ENCODE results near the gene DYNC1LI2.
"Not testable (repeated sequence)": the region's sequence is repeated elsewhere in the genome, so short reads cannot be mapped to it uniquely, and the experiment has no call there.

The DYNC1LI2 gene

GRCh38 chr16:66751303-66751991 is at the start of gene DYNC1LI2:
Gene DYNC1LI2, minus strand, starts transcription at chr16:66751609. Its CDS starts 18 bp downstream, at chr16:66751591.
- peak; percentile 24 for DNase-seq

DNA sequence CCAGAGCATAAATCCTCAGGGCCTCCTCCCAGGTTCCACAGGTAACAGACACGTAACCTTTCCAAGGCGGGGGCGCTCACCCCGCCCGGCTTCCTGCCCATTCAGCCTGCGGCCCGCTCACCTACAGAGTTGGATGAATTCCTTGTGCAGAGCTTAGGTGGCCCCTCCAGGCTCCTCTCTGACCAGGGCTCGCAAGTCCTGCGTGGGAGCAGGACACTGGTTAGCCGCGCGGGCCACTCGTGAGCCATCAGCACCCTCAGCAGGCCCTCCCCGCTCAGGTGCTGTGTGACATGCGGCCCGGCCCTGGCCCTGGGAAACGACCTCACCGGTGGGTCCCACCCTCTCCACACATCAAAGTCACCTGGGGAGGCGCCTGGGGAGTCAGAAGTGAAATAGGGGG is 49.4 kb upstream of the DYNC1LI2 start:
- DNase-seq = no peak

DNA sequence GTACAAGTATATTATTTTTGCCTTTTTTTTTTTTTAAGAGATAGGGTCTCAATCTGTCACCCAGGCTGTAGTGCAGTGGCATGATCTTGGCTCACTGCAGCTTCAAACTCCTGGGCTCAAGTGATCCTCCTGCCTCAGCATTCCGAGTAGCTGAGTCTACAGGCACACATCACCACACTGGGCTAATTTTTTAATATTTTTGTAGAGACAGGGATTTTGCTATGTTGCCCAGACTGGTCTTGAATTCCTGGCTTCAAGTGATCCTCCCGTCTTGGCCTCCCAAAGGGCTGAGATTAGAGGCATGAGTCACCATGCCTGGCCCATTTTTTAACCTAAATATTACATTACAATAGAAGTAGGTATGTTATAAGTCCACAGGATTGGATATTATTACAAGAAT is 46.8 kb upstream of the DYNC1LI2 start:
- DNase-seq = no peak

DNA sequence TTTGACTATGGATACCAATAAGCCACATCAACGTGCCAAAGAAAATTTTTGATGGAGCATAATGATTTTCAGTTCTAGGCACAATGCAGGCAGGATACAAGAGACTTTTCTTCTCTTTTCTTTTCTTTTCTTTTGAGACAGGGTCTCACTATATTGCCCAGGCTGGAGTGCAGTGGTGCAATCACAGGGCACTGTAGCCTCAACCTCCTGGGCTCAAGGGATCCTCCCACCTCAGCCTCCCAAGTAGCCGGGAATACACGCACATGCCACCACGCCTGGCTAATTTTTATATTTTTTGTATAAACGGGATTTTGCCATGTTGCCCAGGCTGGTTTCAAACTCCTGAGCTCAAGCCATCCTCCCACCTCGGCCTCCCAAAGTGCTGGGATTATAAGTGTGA is 42.6 kb upstream of the DYNC1LI2 start:
- DNase-seq = not testable (repeated sequence)

- no peak for DNase-seq
Measured at GRCh38 chr16:66790130-66790733, 38.8 kb upstream of the DYNC1LI2 start.

DNA sequence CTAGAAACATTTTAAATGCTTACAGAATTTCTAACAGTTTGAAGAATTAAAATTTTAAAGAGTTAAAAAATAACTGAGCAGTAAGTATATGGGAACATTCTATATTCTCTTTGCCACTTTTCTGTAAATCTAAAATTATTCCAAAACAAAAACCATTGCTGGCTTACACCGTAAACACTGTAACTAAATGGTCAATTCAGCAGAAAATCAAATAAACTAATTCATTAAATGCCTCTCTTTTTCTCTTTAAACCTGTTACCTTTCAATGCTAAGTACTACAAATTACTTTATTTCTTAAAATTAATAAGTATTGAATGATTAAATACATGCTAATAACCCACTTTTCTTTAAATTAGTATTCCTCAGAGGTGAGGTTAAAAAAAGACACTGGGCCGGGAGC is 36.0 kb upstream of the DYNC1LI2 start:
- DNase-seq = no peak

DNA sequence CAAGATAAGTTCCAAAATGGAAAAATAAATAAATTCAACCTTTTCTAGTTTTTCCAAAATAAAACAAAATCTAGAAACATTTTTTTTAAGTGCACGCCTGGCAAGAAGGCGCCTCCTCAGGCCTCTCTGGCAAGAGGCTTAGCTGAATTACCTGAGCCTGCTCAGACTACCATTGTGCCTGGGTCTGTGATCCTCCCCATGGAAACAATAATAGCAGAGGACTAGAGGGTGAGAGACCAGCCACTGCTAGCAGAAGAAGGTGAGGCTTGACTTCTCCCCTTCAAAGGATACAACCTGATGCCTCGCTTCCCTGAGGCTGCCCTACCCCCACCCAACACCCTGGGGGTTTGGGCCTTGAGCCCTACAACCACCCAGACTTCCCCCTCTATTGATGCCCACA is 35.1 kb upstream of the DYNC1LI2 start:
- no peak for DNase-seq

- no peak for DNase-seq
Measured at GRCh38 chr16:66776457-66776856, 25.0 kb upstream of the DYNC1LI2 start.

- no peak for DNase-seq
Measured at GRCh38 chr16:66774981-66775380, 23.6 kb upstream of the DYNC1LI2 start.

- DNase-seq = no peak
Measured at GRCh38 chr16:66758086-66758485, 6.7 kb upstream of the DYNC1LI2 start.

DNA sequence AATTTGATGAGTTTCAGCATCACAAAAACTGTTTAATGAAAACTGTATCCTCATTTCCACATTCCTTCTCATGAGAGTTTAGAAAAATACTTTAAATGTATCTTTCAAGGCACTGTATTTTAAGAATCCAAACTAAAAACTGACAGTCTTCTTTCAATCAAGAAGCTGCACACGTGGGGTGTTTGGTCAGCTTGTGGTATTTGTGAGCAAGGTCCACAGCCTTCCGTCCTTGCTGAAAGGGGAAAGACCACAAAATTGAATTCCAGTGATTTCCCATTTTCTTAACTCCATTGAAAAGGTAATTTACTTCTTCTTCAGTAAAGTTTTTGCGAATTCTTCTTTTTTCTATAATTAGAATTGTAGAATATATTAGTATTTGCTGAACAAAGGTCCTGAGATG is 3.4 kb upstream of the DYNC1LI2 start:
- DNase-seq = no peak

DNA sequence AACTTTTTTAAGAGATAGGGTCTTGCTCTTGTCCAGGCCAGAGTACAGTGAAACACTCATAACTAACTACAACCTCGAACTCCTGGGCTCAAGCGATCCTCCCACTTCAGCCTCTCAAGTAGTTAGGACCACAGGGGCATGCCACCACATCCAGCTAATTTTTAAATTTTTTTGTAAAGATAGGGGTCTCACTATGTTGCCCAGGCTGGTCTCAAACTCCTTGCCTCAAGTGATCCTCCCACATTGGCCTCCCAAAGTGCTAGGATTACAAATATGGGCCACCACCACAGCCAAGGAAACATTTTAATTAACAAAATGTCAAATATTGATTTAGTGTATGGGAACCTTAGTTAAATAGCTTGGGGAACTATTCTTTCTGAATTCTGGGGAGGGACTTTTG is 2.8 kb upstream of the DYNC1LI2 start:
- no peak for DNase-seq

GRCh38 chr16:66752958-66753357 is 1.5 kb upstream of the DYNC1LI2 start:
- no peak for DNase-seq

GRCh38 chr16:66752379-66752778 is 970 bp upstream of the DYNC1LI2 start:
- no peak for DNase-seq

- no peak for DNase-seq
Measured at GRCh38 chr16:66751992-66752322, 548 bp upstream of the DYNC1LI2 start.

- no peak for DNase-seq
Measured at GRCh38 chr16:66751053-66751302, 431 bp downstream of the DYNC1LI2 start.

GRCh38 chr16:66750279-66751052 is 943 bp downstream of the DYNC1LI2 start:
- no peak for DNase-seq

- no peak for DNase-seq
Measured at GRCh38 chr16:66746682-66747081, 4.7 kb downstream of the DYNC1LI2 start.

DNA sequence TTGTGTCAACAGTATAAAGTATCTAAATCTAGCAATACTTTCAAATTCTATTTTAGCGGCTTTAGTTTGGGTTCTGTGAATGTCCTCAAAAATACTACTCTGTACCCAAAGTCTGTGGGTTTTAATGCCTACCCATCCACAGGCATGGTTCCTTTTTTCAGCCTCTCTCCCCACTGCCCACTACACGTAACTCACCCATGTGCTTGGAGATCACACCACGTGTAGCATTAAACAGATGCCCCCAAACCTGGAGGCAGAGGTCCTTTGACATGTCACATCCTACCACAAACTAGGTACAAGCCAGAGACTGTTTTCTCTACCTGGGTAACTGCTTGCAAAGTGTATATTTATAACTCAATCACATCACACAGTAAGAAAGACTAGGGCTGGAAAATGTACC is 5.4 kb downstream of the DYNC1LI2 start:
- DNase-seq = no peak

DNA sequence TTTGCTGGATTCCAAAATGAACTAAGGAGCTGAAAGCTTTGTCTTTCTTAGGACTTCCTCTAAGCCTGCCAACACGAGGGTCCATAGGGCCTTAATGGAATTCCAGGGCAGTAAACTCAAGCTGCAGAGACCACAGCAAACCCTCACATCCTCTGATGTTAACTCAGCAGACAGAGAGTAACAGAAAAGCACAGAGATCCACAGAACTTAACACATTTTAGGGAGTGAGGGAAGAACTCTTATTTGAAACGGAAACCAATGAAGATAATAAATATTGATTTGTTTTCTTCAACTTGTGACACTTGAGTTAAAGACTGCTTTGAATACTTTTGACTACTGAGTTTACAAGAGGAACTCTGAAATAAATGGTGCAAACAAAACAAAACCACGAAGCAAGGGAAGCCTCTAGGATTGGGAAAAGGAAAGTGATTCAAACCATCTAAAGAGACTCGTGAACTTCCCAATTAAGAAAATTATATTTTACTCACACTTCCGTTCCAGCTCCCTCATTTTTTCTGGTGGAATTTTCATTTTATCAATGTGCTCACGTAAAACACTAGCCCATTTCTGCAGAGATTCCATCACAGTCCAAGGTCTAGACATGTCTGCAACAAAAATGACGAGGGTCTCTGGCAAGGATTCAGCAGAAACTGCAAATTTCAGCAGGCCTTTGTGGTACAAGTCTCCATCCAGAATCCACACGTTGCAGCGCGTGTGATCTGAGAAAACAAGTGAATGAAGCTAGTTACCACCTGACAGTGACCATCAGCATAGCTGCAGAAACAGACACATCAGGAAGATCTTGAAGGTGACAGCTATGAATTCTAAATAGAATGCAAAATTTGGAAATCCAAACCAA is 9.2 kb downstream of the DYNC1LI2 start:
- DNase-seq = no peak

GRCh38 chr16:66741169-66741900 is 10.1 kb downstream of the DYNC1LI2 start:
- no peak for DNase-seq

DNA sequence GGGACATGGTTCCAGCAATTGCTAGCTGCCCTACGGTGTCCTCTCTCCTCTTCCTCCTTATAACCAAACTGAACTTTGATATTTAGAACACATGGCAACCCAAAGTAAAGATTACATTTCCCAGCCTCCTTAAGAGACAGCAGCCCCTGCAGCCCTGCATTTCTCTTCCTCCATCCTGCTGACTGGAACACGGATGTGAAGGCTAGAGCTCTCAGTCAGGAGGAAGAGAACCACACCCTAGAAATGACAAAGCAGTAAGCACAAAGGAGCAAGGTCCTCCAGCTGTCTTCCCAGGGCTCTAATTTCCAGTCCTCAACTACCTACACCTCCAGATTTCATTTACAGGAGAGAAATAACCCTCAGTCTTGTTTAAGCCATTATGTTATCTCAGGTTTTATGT is 10.9 kb downstream of the DYNC1LI2 start:
- DNase-seq = no peak

DNA sequence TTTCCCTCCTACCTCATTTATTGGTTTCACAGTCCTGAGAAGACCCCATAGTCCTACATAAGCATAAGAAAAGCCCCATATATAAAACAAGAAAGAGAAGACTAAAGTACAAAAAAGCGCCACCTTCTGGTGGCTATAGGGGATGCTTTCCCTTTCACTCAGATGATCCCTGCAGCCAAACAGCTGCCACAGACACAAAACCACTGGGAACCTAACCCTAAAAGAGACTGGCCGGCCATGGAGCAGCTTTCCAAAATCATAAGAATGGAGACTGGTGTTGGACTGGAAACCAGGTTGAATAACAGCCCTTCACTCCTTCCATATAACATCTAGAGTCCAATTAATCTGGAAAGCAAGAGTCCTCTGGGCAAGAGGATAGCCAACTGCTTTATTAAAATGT is 11.4 kb downstream of the DYNC1LI2 start:
- DNase-seq = no peak

All from NCI-H510A (cell line).